HuH-7 (cell line): ENCODE results near the gene SLC8B1.

Source experiments
- DNase-seq: peaks from one replicate; pipeline ENCODE4 v3.0.0; 2011; ENCODE audit warnings: low spot score

SLC8B1 gene

GRCh38 chr12:113270709-113271009, 64.2 kb downstream of the SLC8B1 start:
- DNase-seq: no peak

- no peak for DNase-seq
Measured at GRCh38 chr12:113269257-113269943, 65.5 kb downstream of the SLC8B1 start.

GRCh38 chr12:113268621-113269020, 66.3 kb downstream of the SLC8B1 start:
- DNase-seq: no peak

- no peak for DNase-seq
Measured at GRCh38 chr12:113268136-113268535, 66.8 kb downstream of the SLC8B1 start.

- no peak for DNase-seq
Measured at GRCh38 chr12:113267621-113268020, 67.3 kb downstream of the SLC8B1 start.

- DNase-seq: no peak
Measured at GRCh38 chr12:113266106-113266895, 68.6 kb downstream of the SLC8B1 start.

GRCh38 chr12:113263431-113263963, 71.4 kb downstream of the SLC8B1 start:
- DNase-seq: no peak

GRCh38 chr12:113262710-113263109, 72.2 kb downstream of the SLC8B1 start:
- DNase-seq: no peak

GRCh38 chr12:113261847-113262470, 73.0 kb downstream of the SLC8B1 start:
- no peak for DNase-seq

GRCh38 chr12:113260636-113261300, 74.1 kb downstream of the SLC8B1 start:
- DNase-seq: no peak

GRCh38 chr12:113260127-113260526, 74.8 kb downstream of the SLC8B1 start:
- no peak for DNase-seq

GRCh38 chr12:113257564-113257963, 77.3 kb downstream of the SLC8B1 start:
- no peak for DNase-seq

- no peak for DNase-seq
Measured at GRCh38 chr12:113254298-113254697, 80.6 kb downstream of the SLC8B1 start.

GRCh38 chr12:113253532-113254285, 81.2 kb downstream of the SLC8B1 start:
- DNase-seq: no peak

GRCh38 chr12:113252494-113252893, 82.4 kb downstream of the SLC8B1 start:
- DNase-seq: no peak

- no peak for DNase-seq
Measured at GRCh38 chr12:113251404-113252070, 83.4 kb downstream of the SLC8B1 start.

GRCh38 chr12:113250045-113250444, 84.9 kb downstream of the SLC8B1 start:
- no peak for DNase-seq

GRCh38 chr12:113249546-113249945, 85.4 kb downstream of the SLC8B1 start:
- no peak for DNase-seq

- no peak for DNase-seq
Measured at GRCh38 chr12:113248842-113249435, 86.0 kb downstream of the SLC8B1 start.
